HEK293 (cell line): ENCODE data around the gene ABHD4.

ENCODE experiments used
- CTCF ChIP-seq: fragments of 450-650 bp; formaldehyde crosslinking; IDR thresholded peaks from 2 replicates; pipeline ENCODE4 v1.5.1; 2016; ENCODE audit warnings: missing biosample characterization, missing genetic modification characterization
- KLF10 ChIP-seq: fragments of 450-650 bp; IDR thresholded peaks from 2 replicates; pipeline ENCODE4 v1.5.1; 2018; ENCODE audit warnings: missing biosample characterization, mild to moderate bottlenecking, missing genetic modification characterization
- PBX3 ChIP-seq: sonication (generic); formaldehyde crosslinking; IDR thresholded peaks from 2 replicates; pipeline ENCODE4 v1.8.1; 2022; ENCODE audit warnings: mild to moderate bottlenecking, moderate library complexity, missing genetic modification reagents
- REST ChIP-seq: fragments of 450-650 bp; formaldehyde crosslinking; IDR thresholded peaks from 2 replicates; pipeline ENCODE4 v1.5.1; 2016; ENCODE audit warnings: missing biosample characterization, missing genetic modification characterization
- ZBTB1 ChIP-seq: fragments of 450-650 bp; formaldehyde crosslinking; IDR thresholded peaks from 2 replicates; pipeline ENCODE4 v1.5.1; 2016; ENCODE audit warnings: missing biosample characterization, missing genetic modification characterization
- ZNF133 ChIP-seq: fragments of 450-650 bp; formaldehyde crosslinking; IDR thresholded peaks from 2 replicates; pipeline ENCODE4 v1.5.1; 2016; ENCODE audit warnings: missing biosample characterization, missing genetic modification characterization
- ZNF19 ChIP-seq: fragments of 450-650 bp; formaldehyde crosslinking; IDR thresholded peaks from 2 replicates; pipeline ENCODE4; 2016; ENCODE audit warnings: missing biosample characterization, missing genetic modification characterization, low read depth
- ZNF24 ChIP-seq: fragments of 450-650 bp; formaldehyde crosslinking; IDR thresholded peaks from 2 replicates; pipeline ENCODE4 v1.5.1; 2016; ENCODE audit warnings: missing biosample characterization, missing genetic modification characterization
- ZNF423 ChIP-seq: fragments of 450-650 bp; formaldehyde crosslinking; IDR thresholded peaks from 2 replicates; pipeline ENCODE4 v1.5.1; 2016; ENCODE audit warnings: missing biosample characterization, missing genetic modification characterization
- ZNF670 ChIP-seq: fragments of 450-650 bp; formaldehyde crosslinking; IDR thresholded peaks from 2 replicates; pipeline ENCODE4 v1.5.1; 2016; ENCODE audit warnings: missing biosample characterization, missing genetic modification characterization, low read depth
- ZNF792 ChIP-seq: fragments of 450-650 bp; formaldehyde crosslinking; IDR thresholded peaks from 2 replicates; pipeline ENCODE4 v1.5.1; 2016; ENCODE audit warnings: missing biosample characterization, missing genetic modification characterization
- ZSCAN30 ChIP-seq: fragments of 450-650 bp; IDR thresholded peaks from 2 replicates; pipeline ENCODE4 v1.5.1; 2018; ENCODE audit warnings: missing biosample characterization, mild to moderate bottlenecking, missing genetic modification characterization, moderate library complexity
- TF ChIP-seq, protein P1 (sequence below): fragments of 450-650 bp; formaldehyde crosslinking; optimal IDR thresholded peaks from 2 replicates; pipeline ENCODE3; 2016; ENCODE audit warnings: missing biosample characterization, mild to moderate bottlenecking, missing genetic modification characterization
- TF ChIP-seq, protein P2 (sequence below): fragments of 450-650 bp; formaldehyde crosslinking; IDR thresholded peaks from 2 replicates; pipeline ENCODE4 v1.5.1; 2016; ENCODE audit warnings: missing biosample characterization, missing genetic modification characterization

GRCh38 chr14:22593189-22593588 lies 4.9 kb upstream of the ABHD4 start:
- no peak for TF ChIP-seq ZNF133
- no peak for TF ChIP-seq ZNF792
- no peak for TF ChIP-seq ZNF19 (tag by site-specific recombination)
- TF ChIP-seq ZNF423 = no peak
- no peak for TF ChIP-seq REST (tag by site-specific recombination)
- no peak for TF ChIP-seq CTCF
- TF ChIP-seq, protein P1, sequence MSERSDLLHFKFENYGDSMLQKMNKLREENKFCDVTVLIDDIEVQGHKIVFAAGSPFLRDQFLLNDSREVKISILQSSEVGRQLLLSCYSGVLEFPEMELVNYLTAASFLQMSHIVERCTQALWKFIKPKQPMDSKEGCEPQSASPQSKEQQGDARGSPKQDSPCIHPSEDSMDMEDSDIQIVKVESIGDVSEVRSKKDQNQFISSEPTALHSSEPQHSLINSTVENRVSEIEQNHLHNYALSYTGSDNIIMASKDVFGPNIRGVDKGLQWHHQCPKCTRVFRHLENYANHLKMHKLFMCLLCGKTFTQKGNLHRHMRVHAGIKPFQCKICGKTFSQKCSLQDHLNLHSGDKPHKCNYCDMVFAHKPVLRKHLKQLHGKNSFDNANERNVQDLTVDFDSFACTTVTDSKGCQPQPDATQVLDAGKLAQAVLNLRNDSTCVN (tag by site-specific recombination) = no peak
- TF ChIP-seq ZNF670 = no peak
- TF ChIP-seq ZSCAN30 (tag by site-specific recombination) = no peak
- no peak for TF ChIP-seq PBX3 (CRISPR knock-in tag)
- no peak for TF ChIP-seq ZNF24 (tag by site-specific recombination)
- TF ChIP-seq, protein P2, sequence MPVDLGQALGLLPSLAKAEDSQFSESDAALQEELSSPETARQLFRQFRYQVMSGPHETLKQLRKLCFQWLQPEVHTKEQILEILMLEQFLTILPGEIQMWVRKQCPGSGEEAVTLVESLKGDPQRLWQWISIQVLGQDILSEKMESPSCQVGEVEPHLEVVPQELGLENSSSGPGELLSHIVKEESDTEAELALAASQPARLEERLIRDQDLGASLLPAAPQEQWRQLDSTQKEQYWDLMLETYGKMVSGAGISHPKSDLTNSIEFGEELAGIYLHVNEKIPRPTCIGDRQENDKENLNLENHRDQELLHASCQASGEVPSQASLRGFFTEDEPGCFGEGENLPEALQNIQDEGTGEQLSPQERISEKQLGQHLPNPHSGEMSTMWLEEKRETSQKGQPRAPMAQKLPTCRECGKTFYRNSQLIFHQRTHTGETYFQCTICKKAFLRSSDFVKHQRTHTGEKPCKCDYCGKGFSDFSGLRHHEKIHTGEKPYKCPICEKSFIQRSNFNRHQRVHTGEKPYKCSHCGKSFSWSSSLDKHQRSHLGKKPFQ = no peak
- TF ChIP-seq KLF10 (tag by site-specific recombination) = no peak
- TF ChIP-seq ZBTB1 = no peak
